ENCODE data around the gene TFR2. TPM values are rescaled to one million over a fixed set of nuclear protein-coding genes. Genes with fewer than 3 reads are reported as not detected.

The TFR2 gene
- total and polyA plus RNA-seq, 9 of the 15 experiments (the other 6 are each of a cell fraction or from before 2014, with no cell fraction given) = 3.8 to 123 (median 51.1) TPM

DNA sequence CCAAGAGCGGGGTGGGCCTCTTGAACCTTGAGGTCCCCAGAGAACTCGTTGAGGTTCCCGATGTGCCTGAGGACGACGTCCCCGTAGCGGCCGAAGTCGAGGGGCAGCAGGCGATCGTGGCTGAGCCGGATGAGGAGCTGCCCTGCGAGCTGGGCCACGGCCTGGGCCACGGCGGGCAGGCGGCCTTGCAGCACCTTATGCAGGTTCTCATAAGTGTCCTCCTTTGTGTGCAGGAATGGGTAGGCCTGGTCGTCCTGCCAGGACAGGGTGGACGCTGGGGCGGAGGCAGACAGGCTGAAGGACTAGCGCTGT is 14.2 kb downstream of the TFR2 start:
- DNase-seq (ENCODE audit: extremely low read depth in 1 of 4, low spot score in 3 of 4) = no peak
- Histone ChIP-seq H3K27me3 (ENCODE audit: control insufficient read depth in 2 of 2, insufficient read depth in 2 of 2, low read length in 2 of 2) (no peaks in the 10 kb centered on the region), H3K36me3 (ENCODE audit: control insufficient read depth, insufficient read depth, low read length) (peaks cover 68% of the 10 kb centered on the region), H3K9me3 (replicated peaks; ENCODE audit: control insufficient read depth, insufficient read depth, low read depth, low read length) (no peaks in the 10 kb centered on the region), H4K20me1 (replicated peaks; ENCODE audit: control insufficient read depth, insufficient read depth, low read length) (peaks cover 6% of the 10 kb centered on the region), H3K9me1 (ENCODE audit: control insufficient read depth, insufficient read depth, low read length) (no peaks in the 10 kb centered on the region), H3K9ac (ENCODE audit: insufficient read depth in 1 of 2, low read depth in 2 of 2, low read length in 2 of 2) (peak overlapping the region; percentile 53 to 87), H3K4me2 (ENCODE audit: insufficient read depth, low read length) (peak overlapping the region; percentile 53), H3K4me1 (replicated peaks in 1 of 2; ENCODE audit: control insufficient read depth in 2 of 2, insufficient read depth in 2 of 2, low read length in 2 of 2) (peaks cover 15 to 41% of the 10 kb centered on the region in 2 experiments), H3K4me3 (peak overlapping the region; percentile 41; the same call in 1 of the 2 replicates), H3K27ac (ENCODE audit: extremely low read depth, low read depth, low read length) (peak overlapping the region; percentile 74; the same call in 2 of the 3 replicates), H3K79me2 (ENCODE audit: control insufficient read depth, insufficient read depth, low read length) (peaks cover 10% of the 10 kb centered on the region; the same call in 2 of the 3 replicates), H2AFZ (ENCODE audit: low read depth, low read length) (no peak overlapping the region)
- CTCF ChIA-PET (ENCODE audit: low intra/inter-chr PET ratio) = no interaction called here
- in situ Hi-C loops (cut with MboI) = no loop called here
- intact Hi-C loops (cut with micrococcal nuclease) = loop anchor here (5.0 kb wide), 1 partner anchor 45 kb away; the partner anchor contains the start of gene GNB2
- POLR2A ChIA-PET = interaction anchor here (1.4 to 7.0 kb wide), 2 partner anchors 13 to 48 kb away, joined by 5 to 54 read pairs; partner anchors contain the start of gene MOSPD3
- 88% methylated on average over 21 of the region's 21 CpGs for WGBS (ENCODE audit: insufficient coverage, low coverage, missing lambda C conversion rate)
- no peak for ATAC-seq
- no peak for FAIRE-seq
- BruUV-seq (replicated peaks) = no TSS peak
- TF ChIP-seq KDM5B (IDR thresholded peaks at IDR 0.05; ENCODE audit: insufficient replicate concordance, low read depth, low read length) (no peak), ZNF146 (CRISPR knock-in tag; IDR thresholded peaks at IDR 0.05; ENCODE audit: unreplicated experiment) (peak; percentile 1), HMGN3 (IDR thresholded peaks at IDR 0.05; ENCODE audit: borderline replicate concordance, extremely low read depth, insufficient read length, low read depth, low read length) (peak; percentile 6), MTA3 (IDR thresholded peaks at IDR 0.05; ENCODE audit: borderline replicate concordance) (no peak), ZNF444 (CRISPR knock-in tag; IDR thresholded peaks at IDR 0.05) (no peak), NFIC (IDR thresholded peaks at IDR 0.05) (no peak), HLTF (IDR thresholded peaks at IDR 0.05) (no peak), POLR2G (IDR thresholded peaks at IDR 0.05; ENCODE audit: low read depth, low read length) (peak; percentile 57)
- TF ChIP-seq, protein P1, sequence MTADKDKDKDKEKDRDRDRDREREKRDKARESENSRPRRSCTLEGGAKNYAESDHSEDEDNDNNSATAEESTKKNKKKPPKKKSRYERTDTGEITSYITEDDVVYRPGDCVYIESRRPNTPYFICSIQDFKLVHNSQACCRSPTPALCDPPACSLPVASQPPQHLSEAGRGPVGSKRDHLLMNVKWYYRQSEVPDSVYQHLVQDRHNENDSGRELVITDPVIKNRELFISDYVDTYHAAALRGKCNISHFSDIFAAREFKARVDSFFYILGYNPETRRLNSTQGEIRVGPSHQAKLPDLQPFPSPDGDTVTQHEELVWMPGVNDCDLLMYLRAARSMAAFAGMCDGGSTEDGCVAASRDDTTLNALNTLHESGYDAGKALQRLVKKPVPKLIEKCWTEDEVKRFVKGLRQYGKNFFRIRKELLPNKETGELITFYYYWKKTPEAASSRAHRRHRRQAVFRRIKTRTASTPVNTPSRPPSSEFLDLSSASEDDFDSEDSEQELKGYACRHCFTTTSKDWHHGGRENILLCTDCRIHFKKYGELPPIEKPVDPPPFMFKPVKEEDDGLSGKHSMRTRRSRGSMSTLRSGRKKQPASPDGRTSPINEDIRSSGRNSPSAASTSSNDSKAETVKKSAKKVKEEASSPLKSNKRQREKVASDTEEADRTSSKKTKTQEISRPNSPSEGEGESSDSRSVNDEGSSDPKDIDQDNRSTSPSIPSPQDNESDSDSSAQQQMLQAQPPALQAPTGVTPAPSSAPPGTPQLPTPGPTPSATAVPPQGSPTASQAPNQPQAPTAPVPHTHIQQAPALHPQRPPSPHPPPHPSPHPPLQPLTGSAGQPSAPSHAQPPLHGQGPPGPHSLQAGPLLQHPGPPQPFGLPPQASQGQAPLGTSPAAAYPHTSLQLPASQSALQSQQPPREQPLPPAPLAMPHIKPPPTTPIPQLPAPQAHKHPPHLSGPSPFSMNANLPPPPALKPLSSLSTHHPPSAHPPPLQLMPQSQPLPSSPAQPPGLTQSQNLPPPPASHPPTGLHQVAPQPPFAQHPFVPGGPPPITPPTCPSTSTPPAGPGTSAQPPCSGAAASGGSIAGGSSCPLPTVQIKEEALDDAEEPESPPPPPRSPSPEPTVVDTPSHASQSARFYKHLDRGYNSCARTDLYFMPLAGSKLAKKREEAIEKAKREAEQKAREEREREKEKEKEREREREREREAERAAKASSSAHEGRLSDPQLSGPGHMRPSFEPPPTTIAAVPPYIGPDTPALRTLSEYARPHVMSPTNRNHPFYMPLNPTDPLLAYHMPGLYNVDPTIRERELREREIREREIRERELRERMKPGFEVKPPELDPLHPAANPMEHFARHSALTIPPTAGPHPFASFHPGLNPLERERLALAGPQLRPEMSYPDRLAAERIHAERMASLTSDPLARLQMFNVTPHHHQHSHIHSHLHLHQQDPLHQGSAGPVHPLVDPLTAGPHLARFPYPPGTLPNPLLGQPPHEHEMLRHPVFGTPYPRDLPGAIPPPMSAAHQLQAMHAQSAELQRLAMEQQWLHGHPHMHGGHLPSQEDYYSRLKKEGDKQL (CRISPR knock-in tag; IDR thresholded peaks at IDR 0.05; ENCODE audit: borderline replicate concordance) = no peak
- TF ChIP-seq, protein P2, sequence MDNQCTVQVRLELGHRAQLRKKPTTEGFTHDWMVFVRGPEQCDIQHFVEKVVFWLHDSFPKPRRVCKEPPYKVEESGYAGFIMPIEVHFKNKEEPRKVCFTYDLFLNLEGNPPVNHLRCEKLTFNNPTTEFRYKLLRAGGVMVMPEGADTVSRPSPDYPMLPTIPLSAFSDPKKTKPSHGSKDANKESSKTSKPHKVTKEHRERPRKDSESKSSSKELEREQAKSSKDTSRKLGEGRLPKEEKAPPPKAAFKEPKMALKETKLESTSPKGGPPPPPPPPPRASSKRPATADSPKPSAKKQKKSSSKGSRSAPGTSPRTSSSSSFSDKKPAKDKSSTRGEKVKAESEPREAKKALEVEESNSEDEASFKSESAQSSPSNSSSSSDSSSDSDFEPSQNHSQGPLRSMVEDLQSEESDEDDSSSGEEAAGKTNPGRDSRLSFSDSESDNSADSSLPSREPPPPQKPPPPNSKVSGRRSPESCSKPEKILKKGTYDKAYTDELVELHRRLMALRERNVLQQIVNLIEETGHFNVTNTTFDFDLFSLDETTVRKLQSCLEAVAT (IDR thresholded peaks at IDR 0.05) = peak in 1 of 2 experiments; percentile 86; a peak in 2 of 4 replicates
- TF ChIP-seq, protein P3, sequence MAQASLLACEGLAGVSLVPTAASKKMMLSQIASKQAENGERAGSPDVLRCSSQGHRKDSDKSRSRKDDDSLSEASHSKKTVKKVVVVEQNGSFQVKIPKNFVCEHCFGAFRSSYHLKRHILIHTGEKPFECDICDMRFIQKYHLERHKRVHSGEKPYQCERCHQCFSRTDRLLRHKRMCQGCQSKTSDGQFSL (CRISPR knock-in tag; IDR thresholded peaks at IDR 0.05) = peak; percentile 35; the same call in 1 of the 2 replicates
- TF ChIP-seq, protein P3 (tag; IDR thresholded peaks at IDR 0.05) = no peak

All from K562 (cell line).